Measurements from ENCODE around the gene TACC2. TPM values are rescaled to one million over a fixed set of nuclear protein-coding genes. Genes with fewer than 3 reads are reported as not detected.

TACC2 gene
- total RNA-seq, 2 donors from 2014 or later = 247 to 286 TPM

- no peaks in the 10 kb centered on the region for H3K27me3 ChIP-seq
- DNase-seq (ENCODE audit: low spot score) = no peak
- H3K9me3 ChIP-seq = no peaks in the 10 kb centered on the region
- H3K4me1 ChIP-seq = peaks cover 0 to 5% of the 10 kb centered on the region in 2 donors
- H3K4me3 ChIP-seq = no peak overlapping the region
- no peak overlapping the region for H3K27ac ChIP-seq
- TF ChIP-seq, protein P1, sequence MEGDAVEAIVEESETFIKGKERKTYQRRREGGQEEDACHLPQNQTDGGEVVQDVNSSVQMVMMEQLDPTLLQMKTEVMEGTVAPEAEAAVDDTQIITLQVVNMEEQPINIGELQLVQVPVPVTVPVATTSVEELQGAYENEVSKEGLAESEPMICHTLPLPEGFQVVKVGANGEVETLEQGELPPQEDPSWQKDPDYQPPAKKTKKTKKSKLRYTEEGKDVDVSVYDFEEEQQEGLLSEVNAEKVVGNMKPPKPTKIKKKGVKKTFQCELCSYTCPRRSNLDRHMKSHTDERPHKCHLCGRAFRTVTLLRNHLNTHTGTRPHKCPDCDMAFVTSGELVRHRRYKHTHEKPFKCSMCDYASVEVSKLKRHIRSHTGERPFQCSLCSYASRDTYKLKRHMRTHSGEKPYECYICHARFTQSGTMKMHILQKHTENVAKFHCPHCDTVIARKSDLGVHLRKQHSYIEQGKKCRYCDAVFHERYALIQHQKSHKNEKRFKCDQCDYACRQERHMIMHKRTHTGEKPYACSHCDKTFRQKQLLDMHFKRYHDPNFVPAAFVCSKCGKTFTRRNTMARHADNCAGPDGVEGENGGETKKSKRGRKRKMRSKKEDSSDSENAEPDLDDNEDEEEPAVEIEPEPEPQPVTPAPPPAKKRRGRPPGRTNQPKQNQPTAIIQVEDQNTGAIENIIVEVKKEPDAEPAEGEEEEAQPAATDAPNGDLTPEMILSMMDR (IDR thresholded peaks at IDR 0.05) = no peak
- peaks cover 62% of the 10 kb centered on the region for H3K36me3 ChIP-seq
Measured at GRCh38 chr10:122254831-122255230, 265.9 kb downstream of the TACC2 start.

- Histone ChIP-seq H3K4me3 (no peak overlapping the region), H3K4me1 (no peaks in the 10 kb centered on the region), H3K9me3 (no peaks in the 10 kb centered on the region), H3K36me3 (peaks cover 62% of the 10 kb centered on the region), H3K27ac (no peak overlapping the region), H3K27me3 (no peaks in the 10 kb centered on the region)
- no peak for DNase-seq (ENCODE audit: low spot score)
- TF ChIP-seq, protein P1 (IDR thresholded peaks at IDR 0.05) = no peak
Measured at GRCh38 chr10:122255509-122256301, 266.7 kb downstream of the TACC2 start.

DNA sequence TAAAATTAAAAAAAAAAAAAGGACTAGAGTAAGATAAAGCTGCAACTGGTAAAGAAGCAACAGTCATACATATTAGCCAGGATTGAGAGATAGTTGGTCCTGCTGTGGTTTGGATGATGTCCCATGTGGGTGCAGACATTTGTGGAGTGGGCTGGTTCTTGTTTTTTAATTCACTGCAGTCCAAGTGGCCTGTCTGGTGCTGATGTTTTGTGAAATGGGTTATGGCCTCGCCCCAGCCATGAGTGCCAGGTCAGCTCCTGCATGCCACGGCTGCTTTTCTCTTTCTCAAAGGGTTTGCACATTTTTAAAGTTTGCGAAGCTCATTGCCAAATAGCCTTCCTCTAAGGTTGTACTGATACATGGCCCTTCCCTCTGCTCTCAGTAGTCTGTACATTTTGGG, 268.1 kb downstream of the TACC2 start:
- H3K36me3 ChIP-seq = peaks cover 49% of the 10 kb centered on the region
- no peak overlapping the region for H3K4me3 ChIP-seq
- no peaks in the 10 kb centered on the region for H3K27me3 ChIP-seq
- H3K27ac ChIP-seq = no peak overlapping the region
- no peaks in the 10 kb centered on the region for H3K4me1 ChIP-seq
- DNase-seq (ENCODE audit: low spot score) = no peak
- peaks cover 0 to 7% of the 10 kb centered on the region in 2 donors for H3K9me3 ChIP-seq
- TF ChIP-seq, protein P1 (IDR thresholded peaks at IDR 0.05) = no peak

DNA sequence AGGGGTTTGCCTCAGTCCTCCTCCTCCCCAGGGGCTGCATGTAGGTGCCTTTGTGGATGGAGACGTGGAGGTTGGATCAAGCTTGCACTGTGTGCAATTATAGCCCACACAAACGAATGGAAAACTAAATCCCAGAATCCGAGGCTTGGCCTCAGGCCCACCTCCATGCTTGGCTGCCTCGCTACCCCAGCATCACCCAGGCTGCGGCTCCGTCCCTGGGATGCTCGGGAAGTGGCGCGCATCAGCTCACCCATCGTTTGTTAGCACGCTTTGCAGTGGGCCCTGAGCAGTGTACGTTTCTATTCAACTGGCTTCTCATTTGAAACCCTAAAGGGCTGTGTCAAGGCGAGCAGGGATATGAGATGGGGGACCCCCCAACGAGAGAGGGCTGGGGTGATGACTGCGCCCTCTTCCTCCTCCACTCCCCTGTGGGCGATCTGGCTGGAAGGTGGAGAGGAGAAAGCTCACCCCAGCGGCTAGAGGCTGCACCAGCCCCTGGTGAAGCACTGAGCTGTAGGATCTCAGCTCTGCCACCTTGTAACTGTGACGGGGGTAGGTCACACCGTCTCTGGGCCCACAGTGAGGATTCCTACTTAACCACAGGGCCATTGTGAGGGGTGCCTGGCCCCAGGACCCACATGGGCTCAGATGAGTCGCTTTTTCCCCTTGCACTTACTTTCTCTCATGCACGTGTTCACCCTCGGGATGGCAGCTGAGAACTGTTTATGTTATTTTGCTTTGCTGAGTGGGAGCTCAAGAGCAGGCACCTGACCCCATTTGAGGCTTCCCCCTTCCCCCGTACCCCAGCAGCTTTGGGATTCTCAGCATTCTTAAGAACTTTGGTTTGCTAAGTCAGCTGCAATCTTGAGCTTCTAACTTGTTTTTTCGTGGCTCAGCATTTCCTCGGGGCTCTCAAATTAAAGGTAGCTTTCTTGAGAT, 269.4 kb downstream of the TACC2 start:
- Histone ChIP-seq H3K9me3 (peaks cover 0 to 16% of the 10 kb centered on the region in 2 donors), H3K36me3 (peaks cover 39% of the 10 kb centered on the region), H3K27me3 (no peaks in the 10 kb centered on the region), H3K4me1 (no peaks in the 10 kb centered on the region), H3K27ac (no peak overlapping the region), H3K4me3 (no peak overlapping the region)
- DNase-seq (ENCODE audit: low spot score) = no peak
- TF ChIP-seq, protein P1 (IDR thresholded peaks at IDR 0.05) = no peak

GRCh38 chr10:122259075-122259466, 270.1 kb downstream of the TACC2 start:
- no peak overlapping the region for H3K27ac ChIP-seq
- peaks cover 33% of the 10 kb centered on the region for H3K36me3 ChIP-seq
- TF ChIP-seq, protein P1 (IDR thresholded peaks at IDR 0.05) = no peak
- DNase-seq (ENCODE audit: low spot score) = no peak
- H3K4me3 ChIP-seq = no peak overlapping the region
- H3K4me1 ChIP-seq = no peaks in the 10 kb centered on the region
- H3K9me3 ChIP-seq = peaks cover 0 to 16% of the 10 kb centered on the region in 2 donors
- no peaks in the 10 kb centered on the region for H3K27me3 ChIP-seq
